ENCODE results near the gene EFS. TPM values are rescaled to one million over a fixed set of nuclear protein-coding genes. Genes with fewer than 3 reads are reported as not detected.

EFS gene
- total RNA-seq, 1 donor from 2014 or later, result 0.82 TPM

- no peak for DNase-seq (ENCODE audit: extremely low read depth, low read depth, low spot score)
These were observed 57.0 kb downstream of the EFS start for GRCh38 chr14:23307687-23308644.

- DNase-seq (ENCODE audit: extremely low read depth, low read depth, low spot score), result no peak
These were observed 57.8 kb downstream of the EFS start for GRCh38 chr14:23307146-23307530.

- DNase-seq (ENCODE audit: extremely low read depth, low read depth, low spot score), result no peak
These were observed 58.4 kb downstream of the EFS start, which contains the start of gene BCL2L2 for GRCh38 chr14:23306412-23307145. Gene BCL2L2 (plus strand): TSS chr14:23306833. CDS start chr14:23307768, 935 bp downstream.

Other genes with a start within 250 kb of the EFS start
- not detected in 2 replicates for gene CEBPE, start 245.9 kb downstream of the EFS start, total RNA-seq
- gene SLC7A8, start 181.5 kb downstream of the EFS start, total RNA-seq, result 0.29 TPM in 1 of 2 replicates, not detected in the other
- gene RNF212B, start 127.2 kb downstream of the EFS start, total RNA-seq, result not detected in 2 replicates
- gene HOMEZ, start 79.0 kb downstream of the EFS start, total RNA-seq, result 13.8 and 14.6 TPM in 2 replicates
- gene PPP1R3E, start 62.3 kb downstream of the EFS start, total RNA-seq, result 1.3 and 4.7 TPM in 2 replicates
- 12.6 and 23.5 TPM in 2 replicates for gene BCL2L2, start 58.3 kb downstream of the EFS start, total RNA-seq
- gene PABPN1, start 43.7 kb downstream of the EFS start, total RNA-seq, result 60.7 and 79.2 TPM in 2 replicates
- gene SLC22A17, start 12.3 kb downstream of the EFS start, total RNA-seq, result 1.2 and 7.3 TPM in 2 replicates
- not detected in 2 replicates for gene IL25, start 7.6 kb upstream of the EFS start, total RNA-seq
- gene CMTM5, start 11.9 kb upstream of the EFS start, total RNA-seq, result not detected in 2 replicates
- not detected in 2 replicates for gene MYH6, start 43.1 kb upstream of the EFS start, total RNA-seq
- gene MYH7, start 70.5 kb upstream of the EFS start, total RNA-seq, result not detected in 2 replicates
- gene NGDN, start 104.5 kb upstream of the EFS start, total RNA-seq, result 24.6 and 26.5 TPM in 2 replicates
- gene ZFHX2, start 186.6 kb upstream of the EFS start, total RNA-seq, result 0.93 and 1.8 TPM in 2 replicates
- 3.3 and 9.2 TPM in 2 replicates for gene THTPA, start 191.1 kb upstream of the EFS start, total RNA-seq
- 36.8 and 38.9 TPM in 2 replicates for gene AP1G2, start 202.6 kb upstream of the EFS start, total RNA-seq
- 0.53 TPM in 1 of 2 replicates, not detected in the other for gene JPH4, start 213.6 kb upstream of the EFS start, total RNA-seq

Data from glomerular endothelial cell (primary cell).